Hepatocyte (in vitro differentiated cells): ENCODE results near the gene PARD3B. TPM values are rescaled to one million over a fixed set of nuclear protein-coding genes. Genes with fewer than 3 reads are reported as not detected.

Experiments
- DNase-seq: peaks from one replicate; pipeline ENCODE4 v3.0.0-alpha.2; 2016; ENCODE audit warnings: low spot score
- H2AFZ ChIP-seq: fragments of 200-600 bp; sonication (generic); 2 replicates; pipeline ENCODE4 v1.6.0; 2016; ENCODE audit warnings: antibody characterized with exemption, mild to moderate bottlenecking
- H3K27ac ChIP-seq: fragments of 200-600 bp; sonication (generic); 2 replicates; pipeline ENCODE4 v1.5.1; 2016; ENCODE audit warnings: mild to moderate bottlenecking
- H3K27me3 ChIP-seq: fragments of 200-600 bp; sonication (generic); 2 replicates; pipeline ENCODE4 v1.6.1; 2016
- H3K36me3 ChIP-seq: fragments of 200-600 bp; sonication (generic); replicated peaks from 2 replicates; pipeline ENCODE4 v1.5.1; 2016; ENCODE audit warnings: low read depth; ENCODE audit not compliant: insufficient read depth
- H3K4me1 ChIP-seq: fragments of 200-600 bp; sonication (generic); 2 replicates; pipeline ENCODE4 v1.5.1; 2016; ENCODE audit warnings: mild to moderate bottlenecking, moderate library complexity; ENCODE audit not compliant: insufficient read depth
- H3K4me2 ChIP-seq: fragments of 200-600 bp; sonication (generic); 2 replicates; pipeline ENCODE4 v1.6.0; 2016
- H3K4me3 ChIP-seq: fragments of 200-600 bp; sonication (generic); 2 replicates; pipeline ENCODE4 v1.5.1; 2016; ENCODE audit warnings: mild to moderate bottlenecking
- H3K79me2 ChIP-seq: fragments of 200-600 bp; sonication (generic); 2 replicates; pipeline ENCODE4 v1.6.0; 2017; ENCODE audit warnings: mild to moderate bottlenecking
- H3K9me2 ChIP-seq: fragments of 200-600 bp; sonication (generic); replicated peaks from 2 replicates; pipeline ENCODE4 v1.6.0; 2017; ENCODE audit warnings: mild to moderate bottlenecking; ENCODE audit not compliant: insufficient read depth
- H3K9me3 ChIP-seq: fragments of 200-600 bp; sonication (generic); 2 replicates; pipeline ENCODE4 v1.5.1; 2016; ENCODE audit warnings: low read depth, mild to moderate bottlenecking
- H4K20me1 ChIP-seq: fragments of 200-600 bp; sonication (generic); 2 replicates; pipeline ENCODE4 v1.6.0; 2016; ENCODE audit warnings: mild to moderate bottlenecking; ENCODE audit not compliant: insufficient read depth, poor library complexity, severe bottlenecking
- CTCF ChIP-seq: fragments of 200-600 bp; sonication (generic); IDR thresholded peaks from 2 replicates; pipeline ENCODE4 v1.5.1; 2016; ENCODE audit warnings: antibody characterized with exemption, mild to moderate bottlenecking; ENCODE audit not compliant: poor library complexity
- EZH2 ChIP-seq: fragments of 200-600 bp; sonication (generic); IDR thresholded peaks from 2 replicates; pipeline ENCODE4 v1.6.1; 2016; ENCODE audit warnings: antibody characterized with exemption, mild to moderate bottlenecking, borderline replicate concordance
- EZH2phosphoT487 ChIP-seq: fragments of 200-600 bp; sonication (generic); IDR thresholded peaks from one replicate; pipeline ENCODE4 v1.6.1; 2018; ENCODE audit warnings: antibody characterized with exemption, mild to moderate bottlenecking, low read depth, moderate library complexity; ENCODE audit not compliant: unreplicated experiment, severe bottlenecking
- WGBS: methylation state at CpG from one replicate; pipeline ENCODE4 v1.1.6; 2016; ENCODE audit warnings: low lambda C conversion rate; ENCODE audit errors: missing lambda C conversion rate; 5-methylcytosine and 5-hydroxymethylcytosine counted together
- polyA plus RNA-seq: library from polyadenylated mRNA; unstranded; fragments of >200 nt; fragmentation: Nextera tagmentation; extraction: Ambion mirVana; gene quantifications from 2 replicates; pipeline ENCODE4 v1.2.1, GENCODE V29; 2016
- total RNA-seq: library from RNA; depleted of rRNA; stranded (reverse); fragments of >200 nt; gene quantifications from 2 replicates; pipeline ENCODE4 v1.2.3, GENCODE V29; 2014

Gene PARD3B
- total and polyA plus RNA-seq, 2 experiments from 2014 or later, result 11.5 to 21.7 TPM

- DNase-seq, result no peak
- no peak for TF ChIP-seq CTCF
- TF ChIP-seq EZH2phosphoT487, result no peak
- TF ChIP-seq EZH2, result no peak
- H3K27ac ChIP-seq, result no peak overlapping the region
- no peak overlapping the region for H2AFZ ChIP-seq
- H3K9me3 ChIP-seq, result peaks cover 4% of the 10 kb centered on the region
- no peaks in the 10 kb centered on the region for H3K36me3 ChIP-seq
- no peaks in the 10 kb centered on the region for H3K27me3 ChIP-seq
- H3K4me3 ChIP-seq, result no peak overlapping the region
- peaks cover 11% of the 10 kb centered on the region for H3K79me2 ChIP-seq
- no peaks in the 10 kb centered on the region for H3K4me1 ChIP-seq
- no peaks in the 10 kb centered on the region for H3K9me2 ChIP-seq
- no peak overlapping the region for H3K4me2 ChIP-seq
- no peaks in the 10 kb centered on the region for H4K20me1 ChIP-seq
Measured at GRCh38 chr2:204808494-204808893, 263.2 kb downstream of the PARD3B start.

- peak; percentile 52 for DNase-seq
Measured at GRCh38 chr2:204824751-204825453, 279.6 kb downstream of the PARD3B start.

GRCh38 chr2:204825681-204826080, 280.4 kb downstream of the PARD3B start:
- H3K36me3 ChIP-seq, result no peaks in the 10 kb centered on the region
- peaks cover 4% of the 10 kb centered on the region for H3K9me3 ChIP-seq
- TF ChIP-seq EZH2 (no peak), CTCF (no peak), EZH2phosphoT487 (no peak)
- no peaks in the 10 kb centered on the region for H3K27me3 ChIP-seq
- no peaks in the 10 kb centered on the region for H3K9me2 ChIP-seq
- WGBS, result 96% methylated on average over 5 of the region's 5 CpGs
- peaks cover 4% of the 10 kb centered on the region for H3K79me2 ChIP-seq
- H3K27ac ChIP-seq, result no peak overlapping the region
- no peak for DNase-seq
- no peak overlapping the region for H3K4me2 ChIP-seq
- no peak overlapping the region for H2AFZ ChIP-seq
- H4K20me1 ChIP-seq, result no peaks in the 10 kb centered on the region
- H3K4me3 ChIP-seq, result no peak overlapping the region
- no peaks in the 10 kb centered on the region for H3K4me1 ChIP-seq

More at GRCh38 chr2:204824751-204825453, 279.6 kb downstream of the PARD3B start:
- Histone ChIP-seq H3K27me3 (no peaks in the 10 kb centered on the region), H3K9me2 (no peaks in the 10 kb centered on the region), H3K4me1 (no peaks in the 10 kb centered on the region), H3K4me2 (no peak overlapping the region), H3K36me3 (no peaks in the 10 kb centered on the region), H3K79me2 (peaks cover 4% of the 10 kb centered on the region), H3K4me3 (no peak overlapping the region), H3K9me3 (peaks cover 4% of the 10 kb centered on the region), H2AFZ (no peak overlapping the region), H3K27ac (peak overlapping the region; percentile 27), H4K20me1 (no peaks in the 10 kb centered on the region)
- 82% methylated on average over 5 of the region's 5 CpGs for WGBS
- TF ChIP-seq EZH2 (no peak), EZH2phosphoT487 (no peak), CTCF (no peak)
